Fibroblast of skin of abdomen (primary cell): Measurements from ENCODE around the gene CFAP43. TPM values are rescaled to one million over a fixed set of nuclear protein-coding genes. Genes with fewer than 3 reads are reported as not detected.

ENCODE experiments used
- DNase-seq: peaks from one replicate; pipeline ENCODE4 v3.0.0-alpha.2; 2013
- polyA plus RNA-seq, 2 experiments: library from polyadenylated mRNA; unstranded; fragments of 120-200 nt; gene quantifications; one replicate each; pipeline ENCODE4 v1.2.1, GENCODE V29; 2013; ENCODE audit not compliant: insufficient read length in 2 of 2

Gene CFAP43
- 0.08 TPM for polyA plus RNA-seq (2013, experiment 1 of 2; ENCODE audit: insufficient read length)
- 0.14 TPM for polyA plus RNA-seq (2013, experiment 2 of 2; ENCODE audit: insufficient read length)

DNA sequence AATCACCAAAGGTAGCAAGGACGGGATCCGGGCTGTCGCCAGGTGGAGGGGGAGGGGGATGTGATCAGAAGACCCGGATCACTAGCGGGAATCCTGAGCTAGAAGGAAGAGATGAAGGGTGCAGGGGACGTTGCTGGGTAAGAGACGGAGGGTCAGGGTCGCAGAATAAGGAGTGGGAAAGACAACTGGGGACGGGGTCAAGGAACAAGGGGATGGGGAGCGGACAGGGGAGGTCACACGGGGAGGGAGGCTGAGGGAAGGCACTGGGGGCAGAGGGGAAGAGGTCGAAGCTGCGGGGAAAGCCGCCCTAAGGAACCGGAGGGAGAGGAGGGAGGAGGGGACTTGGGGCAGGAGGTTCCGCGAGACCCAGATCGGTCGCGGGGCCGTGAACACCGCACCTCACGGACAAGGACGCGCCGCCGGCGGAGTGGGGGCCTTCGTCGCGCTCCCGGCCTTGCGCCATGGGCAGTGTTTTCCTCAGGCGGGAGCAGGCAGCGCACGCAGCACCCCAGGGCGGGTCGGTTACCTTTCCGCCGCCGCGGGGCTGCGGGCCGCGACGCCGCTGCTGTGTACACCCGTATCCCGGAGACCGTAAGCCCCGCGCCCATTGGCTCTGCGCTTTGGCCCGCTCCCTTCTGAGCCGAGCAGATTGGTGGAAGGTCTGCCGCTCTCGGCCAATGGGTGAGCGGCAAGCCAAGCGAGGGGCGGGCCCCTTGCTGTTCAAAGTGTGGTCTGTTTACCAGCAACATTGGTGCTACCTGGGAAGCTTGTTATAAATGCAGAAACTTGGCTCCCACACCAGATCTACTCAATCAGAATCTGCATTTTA is at the start of gene CFAP43:
TSS of gene CFAP43 (minus strand) at position 581 of the 829 bp plus-strand sequence. CDS start at position 463, 118 bp downstream.
- peak; percentile 94 for DNase-seq

DNA sequence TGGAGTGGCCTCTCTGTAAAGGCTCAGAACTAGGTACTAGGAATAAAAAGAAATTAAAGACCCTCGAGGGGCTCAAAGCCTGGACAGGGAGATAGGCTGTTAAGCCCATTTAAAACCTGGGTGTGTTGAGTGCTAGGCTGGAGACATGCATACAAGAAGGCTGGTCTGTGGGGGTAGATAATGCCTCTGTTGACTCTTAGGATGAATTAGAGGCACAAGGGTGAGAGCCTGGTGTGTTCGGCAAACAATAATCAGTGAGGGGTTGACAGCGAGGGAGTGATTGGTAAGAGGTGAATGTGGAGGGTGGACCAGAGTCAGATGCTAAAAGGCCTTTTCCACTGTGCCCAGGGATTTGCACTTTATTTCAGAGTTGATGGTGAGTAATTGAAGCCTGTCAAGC is 49.5 kb upstream of the CFAP43 start:
- DNase-seq: no peak

GRCh38 chr10:104279550-104280259 is 47.5 kb upstream of the CFAP43 start:
- no peak for DNase-seq

GRCh38 chr10:104277785-104278184 is 45.6 kb upstream of the CFAP43 start:
- no peak for DNase-seq

- no peak for DNase-seq
These were observed 44.0 kb upstream of the CFAP43 start for GRCh38 chr10:104276192-104276591.

GRCh38 chr10:104274762-104275721 is 42.9 kb upstream of the CFAP43 start:
- DNase-seq: peak; percentile 38

DNA sequence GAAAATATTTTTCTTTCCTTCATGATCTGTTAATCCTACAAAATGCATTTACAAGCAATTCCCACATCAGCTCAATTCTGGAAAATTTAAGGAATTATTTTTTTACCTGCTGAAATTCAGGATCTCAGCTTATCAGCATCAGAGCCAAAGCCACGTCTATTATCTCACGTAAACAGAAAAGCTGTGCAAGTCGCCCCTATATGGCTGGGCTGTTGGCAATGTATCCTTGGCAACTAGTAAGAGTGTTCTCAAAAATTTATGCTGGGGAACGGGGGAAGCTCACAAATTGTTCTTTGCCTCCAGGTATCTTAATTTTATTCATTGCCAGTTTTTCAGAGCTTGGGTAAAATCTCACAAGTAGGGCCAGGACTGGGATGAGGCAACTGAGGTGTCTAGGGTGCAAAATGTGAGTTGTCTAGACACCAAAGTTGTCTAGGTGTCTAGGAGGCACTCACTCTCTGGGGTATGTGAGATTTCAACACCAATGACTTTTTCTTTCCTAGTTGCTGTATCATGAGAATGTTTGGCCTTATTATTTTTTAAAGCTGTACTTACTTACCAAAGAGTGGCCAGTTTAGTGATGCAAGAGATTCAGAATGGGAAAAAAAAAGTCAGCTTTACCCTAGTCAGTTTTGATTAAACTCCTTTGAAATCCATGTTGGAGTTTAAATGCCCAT is 41.9 kb upstream of the CFAP43 start:
- peak; percentile 55 for DNase-seq

- peak; percentile 63 for DNase-seq
These were observed 41.1 kb upstream of the CFAP43 start for GRCh38 chr10:104273286-104273685.

GRCh38 chr10:104268713-104269645 is 36.8 kb upstream of the CFAP43 start, which contains the start of gene GSTO2:
GSTO2 (plus strand) TSS chr10:104269184; CDS start chr10:104274916, 5,732 bp downstream.
- DNase-seq: peak; percentile 99

GRCh38 chr10:104268405-104268712 is 36.2 kb upstream of the CFAP43 start:
- no peak for DNase-seq

- no peak for DNase-seq
These were observed 35.7 kb upstream of the CFAP43 start for GRCh38 chr10:104267721-104268404.

GRCh38 chr10:104264783-104265182 is 32.6 kb upstream of the CFAP43 start:
- no peak for DNase-seq

DNA sequence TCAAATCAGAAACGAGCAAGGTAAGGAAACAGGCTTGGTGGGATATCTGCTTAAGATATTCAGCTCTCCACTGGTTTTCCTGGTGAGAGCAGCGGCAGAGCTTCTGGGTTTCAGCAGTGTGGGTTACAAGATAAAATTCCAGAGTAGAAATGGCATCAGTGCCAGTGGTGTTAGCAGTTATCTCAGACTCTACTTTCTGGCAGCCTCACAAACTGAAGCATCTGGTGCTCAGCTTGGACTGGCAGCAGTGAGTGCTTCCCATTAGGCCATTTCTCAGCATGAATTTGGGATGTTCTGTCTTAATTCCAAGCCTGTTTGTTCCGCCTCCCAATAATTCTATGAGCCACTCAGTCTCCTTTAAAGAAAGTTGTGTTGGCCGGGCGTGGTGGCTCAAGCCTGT is 29.9 kb upstream of the CFAP43 start:
- DNase-seq: no peak

- peak; percentile 69 for DNase-seq
These were observed 28.6 kb upstream of the CFAP43 start for GRCh38 chr10:104260775-104261115.

DNA sequence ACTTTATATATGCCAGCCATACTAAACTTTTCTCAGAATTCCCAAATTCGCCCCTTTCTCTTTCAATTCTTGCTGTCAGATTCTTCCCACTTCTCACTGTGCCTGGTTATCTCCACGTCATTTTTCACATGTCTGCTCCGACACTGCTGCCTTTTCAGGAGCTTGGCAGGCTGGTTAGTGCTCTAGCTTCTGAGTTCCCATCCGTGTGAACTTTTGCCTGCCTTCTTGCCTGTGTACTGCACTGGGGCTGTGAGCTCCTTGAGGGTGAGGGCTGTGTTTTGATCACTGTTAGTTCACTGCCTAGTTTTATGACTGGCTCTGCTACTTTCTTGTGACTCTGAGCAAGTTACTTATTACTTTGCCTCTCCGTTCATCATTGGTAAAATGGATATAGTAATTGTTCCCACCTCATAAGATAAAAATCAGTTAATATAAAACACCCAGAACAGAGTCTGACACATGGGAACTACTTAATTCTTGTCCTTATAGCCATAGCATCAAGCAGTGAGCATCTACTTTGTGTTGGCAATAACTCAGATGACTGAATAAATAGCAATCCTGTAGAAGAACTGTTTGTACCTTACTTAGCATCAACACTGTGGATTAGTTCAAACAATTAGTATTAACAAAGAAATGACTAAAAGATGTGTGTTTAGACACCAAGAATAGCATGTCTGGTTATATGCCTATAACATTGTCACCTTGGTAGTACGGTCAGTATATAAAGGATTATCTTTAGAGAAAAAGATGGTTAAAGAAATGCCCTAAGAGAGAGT is 28.0 kb upstream of the CFAP43 start:
- no peak for DNase-seq

DNA sequence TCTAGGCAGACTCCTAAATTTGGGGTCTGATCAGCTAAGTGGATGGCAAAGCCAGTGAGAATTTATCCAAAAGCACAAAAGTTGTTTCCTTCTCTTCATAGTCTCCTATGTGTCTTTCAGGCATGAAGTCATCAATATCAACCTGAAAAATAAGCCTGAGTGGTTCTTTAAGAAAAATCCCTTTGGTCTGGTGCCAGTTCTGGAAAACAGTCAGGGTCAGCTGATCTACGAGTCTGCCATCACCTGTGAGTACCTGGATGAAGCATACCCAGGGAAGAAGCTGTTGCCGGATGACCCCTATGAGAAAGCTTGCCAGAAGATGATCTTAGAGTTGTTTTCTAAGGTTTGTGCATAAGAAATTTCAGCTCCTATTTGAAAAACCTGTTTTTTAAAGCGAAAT is 27.3 kb upstream of the CFAP43 start:
- no peak for DNase-seq

DNA sequence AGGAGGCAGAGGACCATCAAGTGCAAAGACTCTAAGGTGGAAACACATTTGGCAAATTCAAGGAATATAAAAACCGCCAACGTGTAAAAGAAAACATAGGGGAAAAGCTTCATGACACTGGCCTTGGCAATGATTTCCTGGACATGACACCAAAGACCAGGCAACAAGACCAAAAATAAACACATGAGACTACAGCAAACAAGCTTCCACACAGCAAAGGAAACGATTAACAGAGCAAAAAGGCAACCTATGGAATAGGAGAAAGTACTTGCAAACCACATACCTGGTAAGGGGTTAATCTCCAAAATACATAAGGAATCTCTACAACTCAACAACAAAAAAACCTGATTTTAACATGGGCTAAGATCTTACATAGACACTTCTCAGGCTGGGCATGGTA is 26.0 kb upstream of the CFAP43 start:
- DNase-seq: no peak

DNA sequence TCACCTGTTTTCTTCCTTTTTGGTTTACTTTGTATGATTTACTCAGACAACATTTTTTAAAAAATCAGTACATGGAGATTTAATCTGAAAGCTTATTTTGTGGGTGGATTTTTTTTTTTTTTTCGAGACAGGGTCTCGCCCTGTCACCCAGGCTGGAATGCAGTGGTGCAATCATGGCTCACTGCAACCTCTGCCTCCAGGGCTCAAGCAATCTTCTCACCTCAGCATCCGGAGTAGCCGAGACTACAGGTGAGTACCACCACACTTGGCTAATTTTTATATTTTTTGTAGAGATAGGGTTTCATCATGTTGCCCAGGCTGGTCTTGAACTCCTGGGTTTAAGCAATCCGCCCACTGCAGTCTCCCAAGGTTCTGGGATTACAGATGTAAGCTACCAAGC is 25.1 kb upstream of the CFAP43 start:
- no peak for DNase-seq

- no peak for DNase-seq
These were observed 24.3 kb upstream of the CFAP43 start for GRCh38 chr10:104256335-104256961.
